Spinal cord (tissue), 10 donors: ENCODE results near the gene PTGIS. TPM values are rescaled to one million over a fixed set of nuclear protein-coding genes. Genes with fewer than 3 reads are reported as not detected.

ENCODE experiments used
- DNase-seq, 6 donors: peaks; one replicate each; pipeline versions ENCODE4 v3.0.0 to v3.0.0-alpha.2; 2013 to 2015; ENCODE audit warnings: low spot score in 6 of 6, low read depth in 4 of 6
- H3K27ac ChIP-seq: one replicate; pipeline ENCODE4 v1.5.1; 2013; ENCODE audit warnings: low read depth, low read length, control low read depth
- H3K27me3 ChIP-seq: one replicate; pipeline ENCODE4 v1.6.1; 2013; ENCODE audit warnings: low read length; ENCODE audit not compliant: control insufficient read depth, insufficient read depth
- H3K36me3 ChIP-seq: one replicate; pipeline ENCODE4 v1.6.1; 2013; ENCODE audit warnings: low read length; ENCODE audit not compliant: control insufficient read depth, insufficient read depth
- H3K4me1 ChIP-seq: one replicate; pipeline ENCODE4 v1.6.1; 2013; ENCODE audit warnings: low read length; ENCODE audit not compliant: control insufficient read depth, insufficient read depth
- H3K4me3 ChIP-seq: one replicate; pipeline ENCODE4 v1.5.1; 2013; ENCODE audit warnings: low read depth, low read length, control low read depth
- H3K9me3 ChIP-seq: one replicate; pipeline ENCODE4 v1.6.1; 2013; ENCODE audit warnings: low read length; ENCODE audit not compliant: control insufficient read depth, insufficient read depth
- WGBS: methylation state at CpG from one replicate; pipeline ENCODE4 v1.1.5; 2013; ENCODE audit warnings: missing lambda C conversion rate; ENCODE audit not compliant: insufficient coverage; 5-methylcytosine and 5-hydroxymethylcytosine counted together
- polyA plus RNA-seq, 2 donors: library from polyadenylated mRNA; unstranded; fragments of 120-200 nt; gene quantifications; one replicate each; pipeline ENCODE4 v1.2.1, GENCODE V29; 2013; ENCODE audit not compliant: insufficient read length in 2 of 2
- total RNA-seq, 2 donors: library from RNA; depleted of rRNA in 1 of 2; stranded (reverse); fragments of 120-200 nt in 1 of 2; fragments of >200 nt in 1 of 2; gene quantifications; one replicate each; pipeline versions ENCODE4 v1.2.3 to v1.2.4, GENCODE V29; 2013 to 2014
- donor health status: healthy.

The PTGIS gene
- total and polyA plus RNA-seq, 4 donors = 13.8 to 27.5 (median 17.1) TPM

DNA sequence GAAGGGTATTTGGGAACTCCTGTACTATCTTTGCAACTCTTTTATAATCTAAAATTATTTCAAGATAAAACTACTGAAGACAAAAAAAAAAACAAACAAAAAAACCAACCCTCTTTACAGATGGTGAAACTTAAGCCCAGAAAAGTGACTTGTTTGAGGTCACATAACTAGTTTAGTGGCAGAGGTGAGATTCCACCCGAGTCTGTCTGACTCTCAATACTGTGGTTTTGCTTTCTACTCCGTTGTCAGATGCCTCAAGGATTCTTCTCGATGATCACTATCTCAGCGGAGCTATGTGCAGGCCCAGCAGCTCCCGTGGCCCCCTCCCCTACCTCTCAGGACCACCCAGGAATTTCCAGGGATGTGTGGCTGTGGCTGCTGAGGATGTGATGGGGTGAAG lies 49.4 kb downstream of the PTGIS start:
- Histone ChIP-seq H3K27me3 (no peaks in the 10 kb centered on the region), H3K36me3 (peaks cover 15% of the 10 kb centered on the region), H3K4me1 (no peaks in the 10 kb centered on the region), H3K4me3 (no peak overlapping the region), H3K9me3 (no peaks in the 10 kb centered on the region), H3K27ac (no peak overlapping the region)
- 91% methylated on average over 4 of the region's 5 CpGs for WGBS
- DNase-seq = no peak

DNA sequence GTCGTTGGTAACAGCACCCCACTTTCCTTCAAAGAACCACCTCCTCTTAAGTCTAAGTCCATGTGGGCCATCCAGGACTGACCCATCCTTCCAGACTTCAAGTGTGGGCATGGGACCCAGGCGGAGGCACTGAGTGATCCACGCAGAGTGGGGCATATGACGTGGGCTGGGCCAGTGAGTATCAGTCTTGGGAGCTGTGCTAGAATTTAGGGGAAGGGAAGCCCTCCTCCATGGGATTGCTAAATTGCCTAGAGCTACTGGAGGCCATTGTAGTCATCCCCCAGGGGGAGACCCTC lies 50.2 kb downstream of the PTGIS start:
- Histone ChIP-seq H3K4me3 (no peak overlapping the region), H3K27me3 (no peaks in the 10 kb centered on the region), H3K27ac (no peak overlapping the region), H3K36me3 (peaks cover 17% of the 10 kb centered on the region), H3K4me1 (no peaks in the 10 kb centered on the region), H3K9me3 (no peaks in the 10 kb centered on the region)
- WGBS = 94% methylated on average over 4 of the region's 4 CpGs
- DNase-seq = no peak

DNA sequence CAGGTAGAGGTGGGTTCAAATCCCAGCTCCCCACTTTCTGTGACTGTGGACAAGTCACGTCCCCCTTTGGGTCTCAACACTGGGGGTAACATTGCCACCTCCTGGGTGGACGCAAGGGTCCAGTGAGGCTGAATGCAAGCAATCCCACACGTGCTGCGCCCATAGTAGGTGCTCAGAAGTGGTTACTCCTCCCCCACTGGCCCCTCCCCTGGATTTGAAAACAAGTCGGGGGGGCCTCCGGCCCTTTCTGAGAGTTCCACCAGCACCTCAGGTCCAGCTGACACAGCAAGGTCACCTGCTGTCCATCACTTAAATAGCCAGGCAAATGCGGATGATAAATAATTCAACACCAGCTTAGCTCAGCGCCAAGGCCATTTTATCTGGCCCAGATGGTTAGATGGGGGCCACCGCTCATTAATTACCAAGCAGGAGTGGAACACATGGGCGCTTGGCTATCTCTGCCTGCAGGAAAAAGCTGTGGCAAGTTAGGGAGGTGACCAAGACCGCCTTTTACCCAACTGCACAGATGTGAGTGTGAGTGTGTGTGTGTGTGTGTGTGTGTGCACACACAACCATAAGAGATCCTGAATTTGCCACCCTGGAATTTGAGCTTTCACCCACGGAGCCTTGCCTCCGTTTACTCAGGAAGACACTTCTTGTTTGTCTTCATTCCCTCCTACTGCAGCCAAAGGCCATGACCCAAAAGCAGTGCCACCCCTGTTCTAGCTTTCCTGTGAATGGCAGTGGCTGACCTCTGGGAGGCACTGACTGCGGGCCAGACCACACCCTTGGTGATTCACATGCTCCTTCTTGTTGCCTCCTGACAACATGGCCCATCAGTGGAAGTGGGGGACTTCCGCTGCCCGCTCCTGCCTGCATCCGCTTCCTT lies 50.8 kb downstream of the PTGIS start:
- Histone ChIP-seq H3K4me1 (no peaks in the 10 kb centered on the region), H3K27ac (no peak overlapping the region), H3K4me3 (no peak overlapping the region), H3K27me3 (no peaks in the 10 kb centered on the region), H3K36me3 (peaks cover 20% of the 10 kb centered on the region), H3K9me3 (no peaks in the 10 kb centered on the region)
- peak in 1 of 6 donors; percentile 32 for DNase-seq
- 82% methylated on average over 14 of the region's 17 CpGs for WGBS

DNA sequence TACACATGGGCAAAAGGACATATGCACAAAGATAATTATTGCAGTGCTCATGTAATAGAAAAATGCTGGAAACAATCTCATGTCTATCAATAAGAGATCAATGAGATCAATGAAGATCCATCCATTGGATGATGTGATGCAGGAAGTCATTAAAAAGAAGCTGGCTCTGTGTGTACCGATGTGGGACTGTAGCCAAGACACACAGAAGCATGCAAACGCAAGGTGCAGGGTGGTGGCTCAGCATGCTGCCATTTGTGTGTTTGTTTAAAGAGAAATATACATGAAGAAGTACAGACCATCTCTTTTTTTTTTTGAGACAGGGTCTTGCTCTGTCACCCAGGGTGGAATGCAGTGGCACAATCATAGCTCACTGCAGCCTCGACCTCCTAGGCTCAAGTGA lies 52.4 kb downstream of the PTGIS start:
- WGBS = 6% methylated on average over 2 of the region's 3 CpGs
- peaks cover 28% of the 10 kb centered on the region for H3K36me3 ChIP-seq

DNA sequence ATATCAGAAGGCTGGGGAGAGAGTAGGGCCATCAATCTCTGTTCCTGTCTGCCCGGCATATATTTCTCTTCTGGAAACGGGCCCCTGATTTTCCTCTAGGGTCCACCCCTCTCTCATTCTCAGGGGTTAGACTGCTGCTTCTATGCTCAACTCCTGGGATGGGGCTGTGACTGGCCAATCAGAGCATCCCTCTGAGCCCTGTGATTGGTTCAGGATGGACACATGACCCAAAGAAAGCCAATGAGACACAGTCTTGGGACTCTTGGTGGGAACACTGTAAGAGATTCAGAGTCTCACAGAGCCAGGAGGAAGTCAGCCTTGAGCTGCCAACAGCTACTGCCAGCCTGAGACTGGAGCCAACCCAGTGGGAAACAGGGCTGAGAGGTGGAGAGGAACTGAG lies 54.4 kb downstream of the PTGIS start:
- H3K36me3 ChIP-seq = peaks cover 18% of the 10 kb centered on the region
- WGBS = 96% methylated on average over 2 of the region's 2 CpGs
- H3K4me3 ChIP-seq = no peak overlapping the region
- H3K4me1 ChIP-seq = peaks cover 9% of the 10 kb centered on the region
- no peak for DNase-seq
- no peaks in the 10 kb centered on the region for H3K27me3 ChIP-seq
- H3K27ac ChIP-seq = no peak overlapping the region
- H3K9me3 ChIP-seq = no peaks in the 10 kb centered on the region

More for the DNA sequence above, 52.4 kb downstream of the PTGIS start:
- no peak overlapping the region for H3K4me3 ChIP-seq
- DNase-seq = peak in 1 of 6 donors; percentile 9
- peaks cover 4% of the 10 kb centered on the region for H3K4me1 ChIP-seq
- no peaks in the 10 kb centered on the region for H3K27me3 ChIP-seq
- no peak overlapping the region for H3K27ac ChIP-seq
- no peaks in the 10 kb centered on the region for H3K9me3 ChIP-seq

DNA sequence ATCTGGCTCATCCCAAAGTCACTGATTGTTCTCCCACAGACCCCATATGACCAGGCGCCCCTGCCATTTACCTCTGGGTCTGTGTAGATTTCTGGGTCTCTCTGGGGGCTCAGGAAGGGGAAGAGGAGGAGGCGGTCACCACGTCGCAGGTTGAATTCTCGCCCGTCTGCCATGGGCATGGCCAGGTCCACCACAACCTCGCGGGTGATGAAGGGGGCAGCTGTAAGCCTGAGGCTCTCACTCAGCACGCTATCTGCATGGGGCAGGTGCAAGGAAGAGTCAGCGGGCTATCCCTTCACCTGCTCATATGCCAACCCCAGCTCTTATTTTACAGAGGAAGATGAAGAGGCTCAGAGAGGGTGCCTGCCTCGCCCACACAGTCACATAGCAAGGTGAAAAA lies 54.9 kb downstream of the PTGIS start:
- DNase-seq = no peak
- no peak overlapping the region for H3K27ac ChIP-seq
- 93% methylated on average over 8 of the region's 11 CpGs for WGBS

DNA sequence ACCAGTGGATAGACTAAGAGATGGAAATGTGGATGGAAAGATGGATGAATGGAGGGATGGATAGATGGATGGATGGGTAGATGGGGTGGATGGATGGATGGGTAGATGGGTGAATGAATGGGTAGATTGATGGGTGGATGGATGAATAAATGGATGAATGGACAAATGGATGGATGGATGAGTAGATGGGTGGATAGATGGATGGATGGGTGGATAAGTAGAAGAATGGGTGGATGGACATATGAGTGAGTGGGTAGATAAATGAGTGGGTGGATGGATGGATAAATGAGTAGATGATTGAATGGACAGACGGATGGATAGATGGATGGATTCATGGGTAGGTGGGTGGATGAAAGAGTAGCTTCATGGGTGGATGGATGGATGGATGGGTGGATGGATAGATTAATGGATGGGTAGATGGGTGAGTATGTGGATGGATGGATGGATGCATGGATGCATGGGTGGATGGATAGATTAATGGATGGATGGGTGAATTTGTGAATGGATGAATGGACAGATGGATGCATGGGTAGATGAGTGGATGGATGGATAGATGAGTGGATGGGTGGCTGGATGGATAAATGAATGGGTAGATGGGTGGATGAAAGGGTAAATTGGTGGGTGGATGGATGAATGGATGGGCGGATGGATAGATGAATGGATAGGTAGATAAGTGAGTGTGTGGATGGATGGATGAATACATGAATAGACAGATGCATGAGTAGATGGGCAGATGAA lies 56.0 kb downstream of the PTGIS start:
- Histone ChIP-seq H3K9me3 (no peaks in the 10 kb centered on the region), H3K27me3 (no peaks in the 10 kb centered on the region), H3K4me3 (no peak overlapping the region), H3K4me1 (peaks cover 17% of the 10 kb centered on the region), H3K27ac (no peak overlapping the region), H3K36me3 (peaks cover 22% of the 10 kb centered on the region)
- no peak for DNase-seq
- WGBS = 95% methylated on average over 2 of the region's 2 CpGs

More for the DNA sequence above, 54.9 kb downstream of the PTGIS start:
- Histone ChIP-seq H3K4me1 (peaks cover 14% of the 10 kb centered on the region), H3K9me3 (no peaks in the 10 kb centered on the region), H3K4me3 (no peak overlapping the region), H3K27me3 (no peaks in the 10 kb centered on the region), H3K36me3 (peaks cover 19% of the 10 kb centered on the region)

DNA sequence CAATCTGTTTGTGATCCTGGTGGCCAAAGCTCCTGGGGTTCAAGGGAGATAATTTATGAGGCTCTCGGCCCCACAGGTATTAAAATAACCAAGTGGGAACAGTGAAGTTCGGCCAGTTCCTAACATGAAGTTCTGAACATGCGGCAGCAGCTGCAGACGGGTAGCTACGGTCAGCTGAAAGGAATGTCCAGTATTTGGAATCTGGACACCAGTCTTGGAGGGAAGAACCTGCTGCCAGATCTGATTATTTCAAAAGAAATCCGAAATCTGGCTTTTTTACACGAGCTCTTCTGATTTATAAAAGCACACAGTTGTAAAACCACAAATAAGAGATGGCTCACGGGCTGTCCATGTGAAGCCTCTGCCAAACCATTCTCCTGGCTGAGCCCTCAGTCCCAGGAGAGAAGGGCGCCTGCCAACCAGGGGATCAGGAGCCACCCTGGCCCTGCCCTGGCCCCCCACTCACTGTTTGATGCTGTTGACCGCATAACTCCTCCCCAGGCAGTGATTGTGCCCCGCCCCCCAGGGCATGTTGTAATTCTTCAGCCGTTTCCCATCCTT lies 57.3 kb downstream of the PTGIS start:
- WGBS = 67% methylated on average over 8 of the region's 12 CpGs
- Histone ChIP-seq H3K4me3 (no peak overlapping the region), H3K9me3 (no peaks in the 10 kb centered on the region), H3K27ac (peak overlapping the region; percentile 49), H3K36me3 (peaks cover 21% of the 10 kb centered on the region), H3K4me1 (peaks cover 21% of the 10 kb centered on the region), H3K27me3 (no peaks in the 10 kb centered on the region)
- DNase-seq = peak in 1 of 6 donors; percentile 17

DNA sequence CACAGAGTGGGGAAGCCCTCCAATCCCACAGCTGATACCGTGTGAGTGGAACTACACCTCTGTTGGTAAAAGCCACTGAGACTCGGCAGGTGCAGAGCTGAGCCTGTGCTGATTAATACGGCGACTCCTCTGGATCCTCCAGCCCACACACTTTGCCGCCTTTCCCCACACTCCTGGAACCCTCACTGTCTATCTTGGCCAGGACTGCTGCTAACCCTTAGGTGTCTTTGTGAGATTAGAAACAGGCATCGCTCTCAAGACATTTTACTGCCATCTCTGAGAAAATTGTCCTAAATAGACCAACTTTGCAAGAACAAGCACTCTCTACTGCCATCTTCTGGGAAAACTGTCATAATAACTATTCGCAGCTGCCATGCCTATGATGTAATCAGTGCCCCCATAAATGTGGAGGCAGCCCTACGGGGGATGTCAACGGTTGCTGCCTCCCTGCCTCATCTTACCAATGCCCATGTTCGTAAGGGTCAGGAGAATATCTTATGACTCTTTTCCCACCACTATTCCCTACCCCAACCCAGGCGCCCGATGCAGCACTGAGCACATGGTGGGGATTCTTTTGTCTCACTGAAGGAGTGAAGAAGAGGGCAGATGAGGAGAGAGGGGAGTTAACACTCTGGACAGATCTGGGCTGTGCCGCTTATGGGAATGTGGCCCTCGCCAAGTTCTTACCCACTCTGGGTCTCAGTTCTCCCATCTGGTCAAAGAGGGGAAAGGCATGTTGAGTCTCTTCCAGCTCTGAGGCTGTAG lies 59.3 kb downstream of the PTGIS start:
- no peak overlapping the region for H3K4me3 ChIP-seq

More for the DNA sequence above, 59.3 kb downstream of the PTGIS start:
- peaks cover 26% of the 10 kb centered on the region for H3K4me1 ChIP-seq
- DNase-seq = peak in 5 of 6 donors; percentile 53 to 94 (median 65)
- H3K36me3 ChIP-seq = peaks cover 21% of the 10 kb centered on the region
- 41% methylated on average over 9 of the region's 14 CpGs for WGBS
- H3K9me3 ChIP-seq = no peaks in the 10 kb centered on the region
- no peaks in the 10 kb centered on the region for H3K27me3 ChIP-seq
- H3K27ac ChIP-seq = no peak overlapping the region
